Measurements from ENCODE around the gene TTC34. TPM values are rescaled to one million over a fixed set of nuclear protein-coding genes. Genes with fewer than 3 reads are reported as not detected.

Gene TTC34
- polyA plus RNA-seq, 3 donors: 0.03 to 1.00 TPM; not detected in 1

DNA sequence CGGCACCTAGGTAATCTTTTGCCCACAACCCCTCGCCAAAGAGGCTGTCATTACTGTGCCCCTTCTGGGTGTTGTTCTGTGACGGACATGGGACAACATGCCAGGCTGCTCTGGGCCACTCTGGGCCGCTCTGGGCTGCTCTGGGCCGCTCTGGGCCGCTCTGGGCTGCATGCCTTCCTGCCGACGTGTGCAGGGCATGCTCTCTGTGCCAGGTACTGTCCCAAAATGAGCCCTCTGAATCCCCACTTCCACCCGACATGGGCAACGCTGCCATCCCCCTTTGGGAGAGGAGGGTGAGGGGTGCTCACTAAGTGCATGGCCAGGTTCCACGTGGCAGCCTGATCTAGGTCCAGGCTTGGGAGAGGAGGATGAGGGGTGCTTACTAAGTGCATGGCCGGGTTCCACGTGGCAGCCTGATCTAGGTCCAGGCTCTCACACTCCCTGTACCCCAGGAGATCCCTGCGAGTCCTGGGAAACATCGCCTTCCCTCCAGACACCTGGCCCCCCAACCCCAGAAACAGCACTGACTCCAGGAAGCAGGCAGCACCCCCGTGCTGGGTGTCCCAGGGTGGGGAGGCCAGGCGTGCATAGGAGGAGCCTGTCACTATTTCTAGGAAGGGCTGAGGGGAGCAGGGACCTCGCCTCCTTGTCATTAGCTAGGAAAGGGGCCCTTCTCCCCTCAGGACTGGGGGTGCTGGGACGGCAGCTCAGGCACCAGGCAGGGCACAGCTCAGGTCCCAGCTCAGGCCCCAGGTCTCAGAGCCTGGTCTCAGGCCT is 16.5 kb downstream of the TTC34 start:
- no peaks in the 10 kb centered on the region for H3K36me3 ChIP-seq (replicated peaks in 1 of 2; ENCODE audit: control insufficient read depth in 1 of 2, insufficient read depth in 2 of 2, low read length in 2 of 2)
- H3K4me3 ChIP-seq (replicated peaks in 1 of 3; ENCODE audit: low read depth in 2 of 3, low read length in 3 of 3): no peak overlapping the region
- peaks cover 12 to 34% (median 18%) of the 10 kb centered on the region in 3 donors for H3K27me3 Mint-ChIP-seq (ENCODE audit: low read depth in 3 of 3)
- H3K27ac ChIP-seq (ENCODE audit: low read depth in 1 of 2, low read length in 2 of 2): no peak overlapping the region
- H3K4me1 Mint-ChIP-seq: peaks cover 8% of the 10 kb centered on the region
- no peak overlapping the region for H3K9ac ChIP-seq (ENCODE audit: insufficient read depth, low read length, poor library complexity, severe bottlenecking)
- H4K20me1 ChIP-seq (ENCODE audit: insufficient read depth, low read length): no peaks in the 10 kb centered on the region
- WGBS (ENCODE audit: insufficient coverage): 81% methylated on average over 12 of the region's 19 CpGs
- H3K27me3 ChIP-seq (ENCODE audit: control insufficient read depth in 2 of 2, insufficient read depth in 2 of 2, low read length in 2 of 2): peaks cover 0 to 12% of the 10 kb centered on the region in 2 donors
- H3K4me1 ChIP-seq (ENCODE audit: control insufficient read depth in 1 of 2, insufficient read depth in 2 of 2, low read length in 2 of 2): peaks cover 11 to 17% of the 10 kb centered on the region in 2 donors
- H3K4me3 Mint-ChIP-seq: no peak overlapping the region
- no peaks in the 10 kb centered on the region for H3K36me3 Mint-ChIP-seq
- peaks cover 14 to 20% of the 10 kb centered on the region in 2 donors for H3K9me3 ChIP-seq (replicated peaks in 1 of 2; ENCODE audit: control insufficient read depth in 1 of 2, insufficient read depth in 1 of 2, low read length in 2 of 2)
- no peak for DNase-seq
- intact Hi-C loops (cut with micrococcal nuclease): loop anchor here in 1 of 2 donors (5.0 kb wide), 1 partner anchor 368 kb away; no protein-coding TSS in a partner anchor
- H3K9me3 Mint-ChIP-seq: peaks cover 18 to 36% (median 27%) of the 10 kb centered on the region in 7 donors
- TF ChIP-seq CTCF (IDR thresholded peaks at IDR 0.05): no peak
- H3K27ac Mint-ChIP-seq: no peak overlapping the region
- H3K79me2 ChIP-seq (ENCODE audit: insufficient read depth, low read length): no peaks in the 10 kb centered on the region
- no peak overlapping the region for H3K4me2 ChIP-seq (replicated peaks; ENCODE audit: extremely low read depth, low read length, poor library complexity, severe bottlenecking)
- H2AFZ ChIP-seq (ENCODE audit: insufficient read depth, low read depth, low read length, poor library complexity, severe bottlenecking): no peak overlapping the region

- H2AFZ ChIP-seq (ENCODE audit: insufficient read depth, low read depth, low read length, poor library complexity, severe bottlenecking): no peak overlapping the region
- H3K36me3 Mint-ChIP-seq: no peaks in the 10 kb centered on the region
- H3K9me3 Mint-ChIP-seq: peaks cover 18 to 34% (median 27%) of the 10 kb centered on the region in 7 donors
- no peak overlapping the region for H3K4me3 ChIP-seq (replicated peaks in 1 of 3; ENCODE audit: low read depth in 2 of 3, low read length in 3 of 3)
- H3K4me1 Mint-ChIP-seq: peaks cover 3% of the 10 kb centered on the region
- H3K79me2 ChIP-seq (ENCODE audit: insufficient read depth, low read length): no peaks in the 10 kb centered on the region
- no peak overlapping the region for H3K27ac ChIP-seq (ENCODE audit: low read depth in 1 of 2, low read length in 2 of 2)
- H3K27me3 ChIP-seq (ENCODE audit: control insufficient read depth in 2 of 2, insufficient read depth in 2 of 2, low read length in 2 of 2): peaks cover 0 to 6% of the 10 kb centered on the region in 2 donors
- no peak overlapping the region for H3K4me2 ChIP-seq (replicated peaks; ENCODE audit: extremely low read depth, low read length, poor library complexity, severe bottlenecking)
- WGBS (ENCODE audit: insufficient coverage): 92% methylated on average over 22 of the region's 30 CpGs
- no peaks in the 10 kb centered on the region for H4K20me1 ChIP-seq (ENCODE audit: insufficient read depth, low read length)
- no peak overlapping the region for H3K4me3 Mint-ChIP-seq
- H3K9ac ChIP-seq (ENCODE audit: insufficient read depth, low read length, poor library complexity, severe bottlenecking): no peak overlapping the region
- intact Hi-C loops (cut with micrococcal nuclease): loop anchor here in 1 of 2 donors (5.0 kb wide), 1 partner anchor 366 kb away; no protein-coding TSS in a partner anchor
- DNase-seq: no peak
- peaks cover 10 to 24% (median 13%) of the 10 kb centered on the region in 3 donors for H3K27me3 Mint-ChIP-seq (ENCODE audit: low read depth in 3 of 3)
- H3K4me1 ChIP-seq (ENCODE audit: control insufficient read depth in 1 of 2, insufficient read depth in 2 of 2, low read length in 2 of 2): peaks cover 3 to 4% of the 10 kb centered on the region in 2 donors
- H3K36me3 ChIP-seq (replicated peaks in 1 of 2; ENCODE audit: control insufficient read depth in 1 of 2, insufficient read depth in 2 of 2, low read length in 2 of 2): no peaks in the 10 kb centered on the region
- no peak overlapping the region for H3K27ac Mint-ChIP-seq
- peaks cover 14 to 20% of the 10 kb centered on the region in 2 donors for H3K9me3 ChIP-seq (replicated peaks in 1 of 2; ENCODE audit: control insufficient read depth in 1 of 2, insufficient read depth in 1 of 2, low read length in 2 of 2)
- TF ChIP-seq CTCF (IDR thresholded peaks at IDR 0.05): no peak
These were observed 17.8 kb downstream of the TTC34 start for GRCh38 chr1:2783435-2784397.
